22Rv1 (cell line): ENCODE measurements around the gene MVK.
"Not testable (repeated sequence)": the region's sequence is repeated elsewhere in the genome, so short reads cannot be mapped to it uniquely, and the experiment has no call there.

Experiments used
- H3K27ac ChIP-seq: fragments of 450-650 bp; 2 replicates; pipeline ENCODE4 v1.5.1; 2017
- ZFX ChIP-seq: fragments of 450-650 bp; IDR thresholded peaks from 2 replicates; pipeline ENCODE4 v1.6.1; 2017; ENCODE audit warnings: antibody characterized with exemption, borderline replicate concordance
- TF ChIP-seq, protein P1 (sequence below): fragments of 450-650 bp; IDR thresholded peaks from 2 replicates; pipeline ENCODE4 v1.5.1; 2017; ENCODE audit warnings: mild to moderate bottlenecking

MVK gene

DNA sequence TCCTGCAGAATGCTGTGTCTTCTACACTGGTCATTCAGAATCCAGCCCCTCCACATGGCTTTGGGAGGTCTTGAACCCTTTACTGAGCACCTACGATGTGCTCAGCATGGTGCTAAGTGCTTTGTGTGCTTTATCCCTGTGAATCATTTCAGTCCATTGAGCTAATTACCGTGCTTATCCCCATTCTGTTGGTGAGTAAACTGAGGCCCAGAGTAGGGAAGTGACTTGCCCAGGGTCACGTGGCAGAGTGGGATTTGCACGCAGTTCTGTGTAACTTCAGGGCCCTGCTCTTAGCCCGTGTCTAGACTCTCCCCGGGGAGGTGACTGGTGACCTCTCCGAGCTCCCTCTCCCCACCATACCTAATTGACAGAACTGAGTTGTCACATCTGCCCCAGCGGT lies 27.4 kb downstream of the MVK start:
- TF ChIP-seq ZFX = no peak
- TF ChIP-seq, protein P1, sequence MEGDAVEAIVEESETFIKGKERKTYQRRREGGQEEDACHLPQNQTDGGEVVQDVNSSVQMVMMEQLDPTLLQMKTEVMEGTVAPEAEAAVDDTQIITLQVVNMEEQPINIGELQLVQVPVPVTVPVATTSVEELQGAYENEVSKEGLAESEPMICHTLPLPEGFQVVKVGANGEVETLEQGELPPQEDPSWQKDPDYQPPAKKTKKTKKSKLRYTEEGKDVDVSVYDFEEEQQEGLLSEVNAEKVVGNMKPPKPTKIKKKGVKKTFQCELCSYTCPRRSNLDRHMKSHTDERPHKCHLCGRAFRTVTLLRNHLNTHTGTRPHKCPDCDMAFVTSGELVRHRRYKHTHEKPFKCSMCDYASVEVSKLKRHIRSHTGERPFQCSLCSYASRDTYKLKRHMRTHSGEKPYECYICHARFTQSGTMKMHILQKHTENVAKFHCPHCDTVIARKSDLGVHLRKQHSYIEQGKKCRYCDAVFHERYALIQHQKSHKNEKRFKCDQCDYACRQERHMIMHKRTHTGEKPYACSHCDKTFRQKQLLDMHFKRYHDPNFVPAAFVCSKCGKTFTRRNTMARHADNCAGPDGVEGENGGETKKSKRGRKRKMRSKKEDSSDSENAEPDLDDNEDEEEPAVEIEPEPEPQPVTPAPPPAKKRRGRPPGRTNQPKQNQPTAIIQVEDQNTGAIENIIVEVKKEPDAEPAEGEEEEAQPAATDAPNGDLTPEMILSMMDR = no peak
- H3K27ac ChIP-seq = no peak overlapping the region

DNA sequence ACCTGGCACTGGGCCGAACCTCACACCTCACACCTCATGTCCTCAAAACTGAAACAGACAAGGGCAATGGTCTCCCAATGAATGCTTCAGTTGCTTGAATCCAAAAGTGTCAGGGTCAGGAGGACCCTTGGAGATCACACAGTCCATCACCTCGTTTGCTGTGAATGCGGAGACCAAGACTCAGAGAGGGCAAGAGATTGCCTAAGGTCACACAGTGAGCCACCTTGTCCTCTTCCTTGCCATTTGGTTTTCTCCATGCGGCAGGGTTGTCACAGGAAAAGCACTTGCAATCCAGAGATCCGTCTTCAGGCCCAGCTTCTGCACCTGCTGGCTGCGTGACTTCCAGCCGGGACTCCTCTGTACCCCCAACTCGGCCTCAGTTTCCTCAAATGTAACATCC lies 28.0 kb downstream of the MVK start:
- TF ChIP-seq, protein P1 = no peak
- TF ChIP-seq ZFX = no peak
- no peak overlapping the region for H3K27ac ChIP-seq

DNA sequence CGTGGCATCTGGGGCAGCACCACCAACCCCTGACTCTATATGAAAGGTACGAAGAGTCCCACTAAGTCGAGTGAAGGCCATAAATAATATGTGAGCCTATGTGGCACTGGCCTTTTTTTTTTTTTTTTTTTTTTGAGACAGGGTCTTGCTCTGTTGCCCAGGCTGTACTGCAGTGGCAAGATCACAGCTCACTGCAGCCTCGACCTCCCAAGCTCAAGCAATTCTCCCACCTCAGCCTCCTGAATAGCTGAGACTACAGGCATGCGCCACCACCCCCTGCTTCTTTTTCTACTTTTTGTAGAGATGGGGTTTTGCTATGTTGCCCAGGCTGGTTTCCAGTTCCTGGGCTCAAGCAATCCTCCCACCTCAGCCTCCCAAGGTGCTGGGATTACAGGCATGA lies 28.5 kb downstream of the MVK start:
- H3K27ac ChIP-seq = not testable (repeated sequence)

DNA sequence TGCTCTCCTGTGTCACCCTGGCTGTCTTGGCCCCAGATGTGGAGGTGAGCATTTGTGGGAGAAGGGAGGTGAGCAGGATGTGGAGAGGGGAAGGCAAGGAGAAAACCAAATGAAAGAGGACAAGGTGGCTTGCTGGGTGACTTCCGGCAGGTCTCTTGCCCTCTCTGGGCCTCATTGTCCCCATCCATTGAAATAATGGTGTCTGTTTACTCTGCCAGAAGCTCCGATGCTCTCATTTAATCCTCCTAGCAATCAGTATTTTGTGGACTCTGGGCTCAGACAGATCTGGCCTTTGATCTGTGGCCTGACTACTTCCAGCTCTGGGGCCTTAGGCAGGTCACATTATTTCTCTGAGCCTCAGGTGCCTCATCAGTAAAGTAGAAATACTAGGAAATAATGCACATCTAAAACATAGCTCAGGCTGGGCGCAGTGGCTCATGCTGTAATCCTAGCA lies 30.6 kb downstream of the MVK start:
- no peak overlapping the region for H3K27ac ChIP-seq
- TF ChIP-seq, protein P1 = no peak
- TF ChIP-seq ZFX = no peak

DNA sequence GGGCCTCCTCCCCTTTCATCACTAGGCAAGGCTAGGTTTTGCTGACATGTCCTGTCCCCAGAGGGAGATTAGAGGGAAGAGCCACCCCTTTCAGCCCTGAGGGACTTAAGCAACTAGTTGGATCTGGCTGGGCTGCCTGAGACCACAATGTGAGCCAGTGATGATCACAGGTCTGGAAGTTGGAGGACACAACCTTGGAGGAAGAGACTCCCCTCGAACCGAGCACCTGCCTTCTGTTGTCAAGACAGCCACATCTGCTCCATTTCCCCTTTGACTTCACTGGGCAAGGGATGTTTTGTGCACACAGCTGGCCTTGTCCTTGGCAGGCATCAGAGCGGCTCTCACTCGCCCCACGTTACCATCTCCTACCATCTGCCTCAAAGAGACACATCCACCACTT lies 31.4 kb downstream of the MVK start:
- H3K27ac ChIP-seq = no peak overlapping the region
- TF ChIP-seq, protein P1 = no peak
- no peak for TF ChIP-seq ZFX

DNA sequence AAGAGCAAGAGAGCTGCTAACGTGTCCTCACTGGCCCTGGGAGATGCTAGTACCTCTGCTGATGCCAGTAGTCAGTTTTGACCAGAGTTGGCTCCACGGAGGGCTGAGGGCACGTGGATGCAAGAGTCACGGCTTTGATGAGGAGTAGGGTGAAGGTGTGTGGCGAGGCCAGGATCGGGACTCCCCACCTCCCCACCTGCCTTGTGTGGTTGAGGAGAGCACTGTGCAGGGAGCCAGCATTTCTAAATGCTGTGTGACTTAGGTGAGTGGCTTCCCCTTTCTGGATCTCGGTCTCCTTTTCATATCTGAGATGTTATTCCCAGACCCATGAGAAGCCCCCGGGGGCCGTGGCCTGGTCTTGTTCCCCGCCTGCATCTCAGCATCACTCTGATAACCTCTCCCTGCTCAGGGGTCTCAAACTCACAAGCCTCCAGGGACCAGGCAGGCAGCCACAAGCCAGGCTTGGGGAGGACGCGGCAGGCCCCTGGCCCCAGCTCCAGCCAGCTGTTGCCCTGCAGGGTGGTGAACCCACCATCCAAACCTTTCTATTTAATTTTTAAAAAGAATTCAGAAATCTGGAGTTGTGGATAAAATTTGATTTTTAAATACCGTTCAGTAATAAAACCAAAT lies 32.1 kb downstream of the MVK start:
- TF ChIP-seq ZFX = no peak
- TF ChIP-seq, protein P1 = no peak
- no peak overlapping the region for H3K27ac ChIP-seq

DNA sequence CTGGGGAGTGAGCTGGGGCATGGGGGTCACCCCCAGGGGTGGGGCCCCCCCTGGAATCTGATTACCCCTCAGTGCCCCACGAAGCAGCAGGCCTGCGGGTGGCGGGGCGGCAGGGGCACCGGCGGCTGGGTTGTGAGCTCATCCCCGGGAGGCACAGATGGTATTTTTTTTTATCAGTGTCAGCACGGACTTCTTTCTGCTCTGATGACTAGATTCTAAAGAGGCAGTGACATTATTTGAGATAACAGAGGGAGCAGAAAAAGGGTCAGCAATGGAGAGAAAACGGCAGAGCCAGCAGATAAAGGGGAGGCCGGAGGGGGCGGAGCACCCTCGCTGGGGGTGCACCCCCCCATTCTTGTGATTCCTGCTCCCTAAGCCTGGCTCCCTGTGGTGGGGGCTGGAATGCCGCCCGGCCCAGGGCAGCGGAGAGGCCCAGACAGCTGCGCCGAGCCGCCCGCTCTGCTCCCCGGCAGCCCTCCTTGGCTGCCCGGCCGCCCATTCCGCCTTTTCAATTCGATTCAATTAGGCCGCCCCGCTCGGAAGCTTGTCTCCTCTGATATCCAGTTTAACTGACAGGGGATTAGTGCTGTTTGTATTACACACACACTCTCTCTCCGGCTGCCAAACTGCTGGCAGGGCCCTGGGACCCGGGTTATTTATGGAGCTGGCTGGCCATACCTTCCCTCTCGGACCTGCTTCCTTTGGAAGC lies 32.9 kb downstream of the MVK start:
- no peak for TF ChIP-seq ZFX
- TF ChIP-seq, protein P1 = no peak
- H3K27ac ChIP-seq = no peak overlapping the region
